Heart left ventricle (tissue), 16 donors: ENCODE results near the gene ELP2. TPM values are rescaled to one million over a fixed set of nuclear protein-coding genes. Genes with fewer than 3 reads are reported as not detected.

Experiments used
- ATAC-seq, 4 donors: fragments of 200-7000 bp; cut with Tn5 transposase; one replicate each; pipeline ENCODE4 v1.9.1; 2020 to 2022; ENCODE audit warnings: moderate library complexity in 4 of 4, mild to moderate bottlenecking in 3 of 4, moderate number of reproducible peaks in 1 of 4
- DNase-seq, 5 donors: peaks; one replicate each; pipeline ENCODE4 v3.0.0-alpha.2; 2020
- H3K27ac ChIP-seq, 12 donors: fragments of 200-600 bp; sonication (generic) in 4 of 12; one replicate each; pipeline versions ENCODE4 v1.5.0 to v1.8.0; 2016 to 2022; ENCODE audit warnings: mild to moderate bottlenecking in 2 of 12
- H3K27me3 ChIP-seq, 9 donors: fragments of 200-600 bp; sonication (generic) in 2 of 9; one replicate each; pipeline versions ENCODE4 v1.5.1 to v1.8.0; 2016 to 2022; ENCODE audit warnings: mild to moderate bottlenecking in 3 of 9
- H3K36me3 ChIP-seq, 9 donors: fragments of 200-600 bp; sonication (generic) in 2 of 9; one replicate each; pipeline versions ENCODE4 v1.5.0 to v1.8.0; 2018 to 2022; ENCODE audit warnings: mild to moderate bottlenecking in 2 of 9
- H3K4me1 ChIP-seq, 12 donors: fragments of 200-600 bp; sonication (generic) in 4 of 12; one replicate each; pipeline versions ENCODE4 v1.5.0 to v1.8.0; 2016 to 2022; ENCODE audit warnings: mild to moderate bottlenecking in 3 of 12
- H3K4me3 ChIP-seq, 12 donors: fragments of 200-600 bp; sonication (generic) in 4 of 12; one replicate each; pipeline versions ENCODE4 v1.5.0 to v1.8.0; 2017 to 2022; ENCODE audit warnings: mild to moderate bottlenecking in 9 of 12, moderate library complexity in 4 of 12
- H3K9me3 ChIP-seq, 12 donors: fragments of 200-600 bp; sonication (generic) in 4 of 12; one replicate each; pipeline versions ENCODE4 v1.5.0 to v1.8.0; 2016 to 2022; ENCODE audit warnings: mild to moderate bottlenecking in 1 of 12
- CTCF ChIP-seq, 12 donors: fragments of 200-600 bp; sonication (generic) in 4 of 12; IDR thresholded peaks; one replicate each; pipeline versions ENCODE4 v1.5.0 to v1.8.0; 2018 to 2022; ENCODE audit warnings: antibody characterized with exemption in 12 of 12, mild to moderate bottlenecking in 5 of 12
- POLR2A ChIP-seq, 2 donors: fragments of 450-650 bp; IDR thresholded peaks; one replicate each; pipeline ENCODE4 v1.6.1; 2017; ENCODE audit warnings: antibody characterized with exemption in 2 of 2, mild to moderate bottlenecking in 2 of 2, moderate library complexity in 2 of 2
- WGBS, 4 donors: extraction: QIAGEN DNeasy Blood & Tissue Kit in 2 of 4; methylation state at CpG; one replicate each; pipeline versions ENCODE4 v1.1.5 to v1.1.7; 2013 to 2018; 5-methylcytosine and 5-hydroxymethylcytosine counted together
- intact Hi-C, 10 donors: fragments of 100-400 bp; cut with DNase I; formaldehyde crosslinking; loops; one replicate each; pipeline versions ENCODE4 v1.11.1 to v1.14.2; 2022
- polyA plus RNA-seq, 2 donors: library from polyadenylated mRNA; stranded (reverse); fragments of 200-250 nt; gene quantifications; one replicate each; pipeline ENCODE4 v1.2.3, GENCODE V29; 2013
- total RNA-seq, 9 donors: library from RNA; depleted of rRNA in 2 of 9; stranded (reverse); fragments of >200 nt in 2 of 9; fragmentation: NEBNext Ultra II Directional in 3 of 9; extraction: Animal tissue kit (Norgen Biotek cat#: 25700) in 3 of 9; gene quantifications; one replicate each; pipeline versions ENCODE4 v1.1.0 to v1.2.4, GENCODE V29; 2016 to 2023
- donor health status: ischemic (EF 13 %, LVEDD 7.1; RV severe dilation, severe dysfunction).
- donor health status: healthy with polysubstance abuse.
- donor health status: DM: no; HTN: yes; CAD: no.
- donor health status: DM: no; HTN: no; CAD: no.
- donor health status: ischemic (EF 25% LVEDD 6.9; RV normal size, moderate dysfunction).
- donor health status: ischemic (EF 25% LVEDD 5.7; RV mildly dilated, moderate dysfunction).
- donor health status: healthy.
- donor health status: DM: yes; HTN: yes; CAD: no.
- donor health status: ischemic (EF 35%, LVEDD 5.7; RV mildly dilated, moderate dysfunction).
- donor health status: nonischemic (EF 11% LVEDD 7.7; RV severe dilation, severe dysfunction).
- donor health status: DM: yes; HTN: yes; CAD: no.
- donor health status: PGD.
- donor health status: ischemic (EF 29% LVEDD 5.4; RV normal size, mild dysfunction).
- donor health status: nonischemic (EF 23%, LVEDD 6.1; RV moderate dilation, normal function).

ELP2 gene
- total and polyA plus RNA-seq, 11 donors: 26.2 to 60.7 (median 46.1) TPM

GRCh38 chr18:36229188-36229587 lies 99.5 kb downstream of the ELP2 start:
- Histone ChIP-seq H3K4me1 (no peaks in the 10 kb centered on the region), H3K27me3 (no peaks in the 10 kb centered on the region), H3K27ac (no peak overlapping the region), H3K9me3 (peaks cover 0 to 43% (median 22%) of the 10 kb centered on the region in 12 donors), H3K36me3 (no peaks in the 10 kb centered on the region), H3K4me3 (no peak overlapping the region)
- no peak for DNase-seq
- WGBS, 4 donors: 26 to 58% (median 49%) methylated on average over 1 of the region's 1 CpG
- intact Hi-C loops: no loop called here
- TF ChIP-seq POLR2A (IDR thresholded peaks at IDR 0.05): no peak
- no peak for TF ChIP-seq CTCF (IDR thresholded peaks at IDR 0.05)
- ATAC-seq: no peak

Other genes with a start within 250 kb of the ELP2 start
- 10 to 100 TPM; 38.5 to 59.8 (median 45.3) TPM for gene RPRD1A, start 62.3 kb upstream of the ELP2 start, total RNA-seq
- 10 to 100 TPM; 22.6 to 49.6 TPM for gene RPRD1A, start 62.3 kb upstream of the ELP2 start, polyA plus RNA-seq
- gene SLC39A6, start 559 bp upstream of the ELP2 start, total RNA-seq: 10 to 100 TPM; 11.1 to 22.3 (median 15.2) TPM
- 10 to 100 TPM in 1 of 2 donors, 1 to 10 TPM in 1; 2.4 to 28.8 TPM for gene SLC39A6, start 559 bp upstream of the ELP2 start, polyA plus RNA-seq
- gene MOCOS, start 57.6 kb downstream of the ELP2 start, total RNA-seq: 1 to 10 TPM in 1 of 9 donors, under 1 TPM in 8; 0.07 to 1.0 (median 0.25) TPM
- gene MOCOS, start 57.6 kb downstream of the ELP2 start, polyA plus RNA-seq: under 1 TPM; 0.27 to 0.37 TPM
- 100 to 1,000 TPM; 118 to 532 (median 285) TPM for gene FHOD3, start 167.8 kb downstream of the ELP2 start, total RNA-seq
- gene FHOD3, start 167.8 kb downstream of the ELP2 start, polyA plus RNA-seq: 100 to 1,000 TPM; 109 to 204 TPM